ENCODE measurements around the gene FRMD4A. TPM values are rescaled to one million over a fixed set of nuclear protein-coding genes. Genes with fewer than 3 reads are reported as not detected.

The FRMD4A gene
- total RNA-seq, 1 donor from 2014 or later = 20.2 TPM

DNA sequence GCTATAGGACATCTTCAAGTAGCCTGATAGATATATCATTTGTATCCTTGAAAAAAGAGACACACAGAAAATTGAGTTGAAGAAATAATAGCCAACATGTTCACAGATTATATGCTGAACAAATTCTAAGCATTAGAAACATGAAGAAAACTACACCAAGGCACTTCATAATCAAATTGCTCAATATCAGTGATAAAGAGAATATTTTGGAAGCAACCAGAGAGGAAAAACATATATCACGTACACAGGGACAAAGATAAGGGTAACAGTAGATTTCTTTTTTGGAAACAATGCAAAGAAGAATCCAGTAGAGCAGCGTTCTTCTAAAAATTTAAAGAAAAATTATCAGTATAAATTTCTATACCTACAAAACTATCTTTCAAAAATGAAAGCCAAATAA lies 6.0 kb upstream of the FRMD4A start:
- no peaks in the 10 kb centered on the region for H3K36me3 ChIP-seq
- H4K20me1 ChIP-seq (ENCODE audit: low read depth) = no peaks in the 10 kb centered on the region
- no peak overlapping the region for H3K27ac Mint-ChIP-seq
- H3K4me1 Mint-ChIP-seq = peaks cover 4% of the 10 kb centered on the region
- H3K9ac ChIP-seq = no peak overlapping the region
- H3K4me3 Mint-ChIP-seq = no peak overlapping the region
- no peaks in the 10 kb centered on the region for H3F3A ChIP-seq (ENCODE audit: low read depth)
- H3K4me2 ChIP-seq = no peak overlapping the region
- H3K27me3 Mint-ChIP-seq (ENCODE audit: insufficient read depth, low read depth) = peaks cover 2% of the 10 kb centered on the region
- no peaks in the 10 kb centered on the region for H3K79me2 ChIP-seq (ENCODE audit: low read depth)
- H3K4me3 ChIP-seq = no peak overlapping the region
- H3K4me1 ChIP-seq = no peaks in the 10 kb centered on the region
- H2AFZ ChIP-seq (replicated peaks) = no peak overlapping the region
- no peak for DNase-seq (ENCODE audit: low spot score)
- H3K27ac ChIP-seq = no peak overlapping the region
- H3K9me3 ChIP-seq (ENCODE audit: low read depth) = no peaks in the 10 kb centered on the region
- no peaks in the 10 kb centered on the region for H3K27me3 ChIP-seq
- no peaks in the 10 kb centered on the region for H3K9me3 Mint-ChIP-seq
- H3K36me3 Mint-ChIP-seq = no peaks in the 10 kb centered on the region
- TF ChIP-seq EZH2phosphoT487 (IDR thresholded peaks at IDR 0.05) (no peak), EZH2 (IDR thresholded peaks at IDR 0.05) (no peak)
- TF ChIP-seq, protein P1, sequence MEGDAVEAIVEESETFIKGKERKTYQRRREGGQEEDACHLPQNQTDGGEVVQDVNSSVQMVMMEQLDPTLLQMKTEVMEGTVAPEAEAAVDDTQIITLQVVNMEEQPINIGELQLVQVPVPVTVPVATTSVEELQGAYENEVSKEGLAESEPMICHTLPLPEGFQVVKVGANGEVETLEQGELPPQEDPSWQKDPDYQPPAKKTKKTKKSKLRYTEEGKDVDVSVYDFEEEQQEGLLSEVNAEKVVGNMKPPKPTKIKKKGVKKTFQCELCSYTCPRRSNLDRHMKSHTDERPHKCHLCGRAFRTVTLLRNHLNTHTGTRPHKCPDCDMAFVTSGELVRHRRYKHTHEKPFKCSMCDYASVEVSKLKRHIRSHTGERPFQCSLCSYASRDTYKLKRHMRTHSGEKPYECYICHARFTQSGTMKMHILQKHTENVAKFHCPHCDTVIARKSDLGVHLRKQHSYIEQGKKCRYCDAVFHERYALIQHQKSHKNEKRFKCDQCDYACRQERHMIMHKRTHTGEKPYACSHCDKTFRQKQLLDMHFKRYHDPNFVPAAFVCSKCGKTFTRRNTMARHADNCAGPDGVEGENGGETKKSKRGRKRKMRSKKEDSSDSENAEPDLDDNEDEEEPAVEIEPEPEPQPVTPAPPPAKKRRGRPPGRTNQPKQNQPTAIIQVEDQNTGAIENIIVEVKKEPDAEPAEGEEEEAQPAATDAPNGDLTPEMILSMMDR (IDR thresholded peaks at IDR 0.05) = no peak

DNA sequence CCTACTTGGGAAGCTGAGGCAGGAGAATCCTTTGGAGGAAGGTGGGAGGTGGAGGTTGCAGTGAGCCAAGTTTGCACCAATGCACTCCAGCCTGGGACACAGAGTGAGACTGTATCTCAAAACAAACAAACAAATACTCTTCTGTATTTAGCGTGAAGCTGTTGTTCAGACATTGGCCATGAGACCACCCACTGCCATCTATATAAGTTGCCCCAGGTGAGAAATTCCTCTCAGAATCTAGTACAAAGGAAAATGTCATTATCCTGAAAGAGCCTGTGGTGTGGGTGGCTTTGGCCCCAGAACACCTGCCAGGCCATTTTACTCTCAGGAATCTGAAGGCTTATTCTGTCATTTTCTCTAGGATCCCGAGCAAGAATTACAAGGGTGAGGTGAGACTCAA lies 4.0 kb upstream of the FRMD4A start:
- TF ChIP-seq EZH2 (IDR thresholded peaks at IDR 0.05) (no peak), EZH2phosphoT487 (IDR thresholded peaks at IDR 0.05) (no peak)
- TF ChIP-seq, protein P1 (IDR thresholded peaks at IDR 0.05) = no peak
- Histone ChIP-seq H3K27ac (no peak overlapping the region), H3K4me1 (peaks cover 11% of the 10 kb centered on the region), H3K9me3 (ENCODE audit: low read depth) (no peaks in the 10 kb centered on the region), H4K20me1 (ENCODE audit: low read depth) (no peaks in the 10 kb centered on the region), H3K79me2 (ENCODE audit: low read depth) (no peaks in the 10 kb centered on the region), H3K36me3 (no peaks in the 10 kb centered on the region), H3K4me3 (no peak overlapping the region), H3K27me3 (no peaks in the 10 kb centered on the region), H3F3A (ENCODE audit: low read depth) (peaks cover 2% of the 10 kb centered on the region), H3K4me2 (no peak overlapping the region), H3K9ac (no peak overlapping the region), H2AFZ (replicated peaks) (no peak overlapping the region)
- H3K27me3 Mint-ChIP-seq (ENCODE audit: insufficient read depth, low read depth) = no peaks in the 10 kb centered on the region
- H3K36me3 Mint-ChIP-seq = no peaks in the 10 kb centered on the region
- no peak for DNase-seq (ENCODE audit: low spot score)
- H3K27ac Mint-ChIP-seq = no peak overlapping the region
- no peaks in the 10 kb centered on the region for H3K9me3 Mint-ChIP-seq
- H3K4me3 Mint-ChIP-seq = no peak overlapping the region
- peaks cover 19% of the 10 kb centered on the region for H3K4me1 Mint-ChIP-seq

DNA sequence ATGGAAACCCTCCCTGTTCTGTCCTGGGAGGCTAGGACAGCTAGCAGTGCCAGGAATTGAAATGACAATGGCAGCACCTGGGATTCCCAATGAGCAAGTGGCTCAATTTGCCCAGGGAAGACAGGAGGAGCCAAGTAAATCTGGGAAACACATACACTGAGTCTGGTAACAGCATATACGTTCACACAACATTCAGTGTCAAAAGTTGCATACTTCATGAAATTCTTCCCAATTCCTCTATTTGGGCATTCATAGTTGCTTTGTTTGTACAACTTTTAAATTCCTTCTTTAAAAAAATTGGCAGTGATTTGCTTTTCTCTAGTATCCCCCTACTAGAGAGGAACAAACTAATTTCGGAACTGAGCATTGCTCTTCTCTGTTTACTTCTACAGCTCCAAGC lies 2.9 kb upstream of the FRMD4A start:
- H3K9me3 Mint-ChIP-seq = no peaks in the 10 kb centered on the region
- no peaks in the 10 kb centered on the region for H3K36me3 Mint-ChIP-seq
- H3K4me1 Mint-ChIP-seq = peaks cover 27% of the 10 kb centered on the region

More for the DNA sequence above, 2.9 kb upstream of the FRMD4A start:
- peaks cover 2% of the 10 kb centered on the region for H3F3A ChIP-seq (ENCODE audit: low read depth)
- H3K9ac ChIP-seq = no peak overlapping the region
- H3K27me3 ChIP-seq = no peaks in the 10 kb centered on the region
- no peak overlapping the region for H3K27ac ChIP-seq
- no peak overlapping the region for H3K27ac Mint-ChIP-seq
- no peak for TF ChIP-seq EZH2phosphoT487 (IDR thresholded peaks at IDR 0.05)
- TF ChIP-seq, protein P1 (IDR thresholded peaks at IDR 0.05) = no peak
- no peak for TF ChIP-seq EZH2 (IDR thresholded peaks at IDR 0.05)
- no peak overlapping the region for H3K4me3 Mint-ChIP-seq
- H3K9me3 ChIP-seq (ENCODE audit: low read depth) = no peaks in the 10 kb centered on the region
- H3K4me1 ChIP-seq = peaks cover 14% of the 10 kb centered on the region
- no peak for DNase-seq (ENCODE audit: low spot score)
- H3K4me3 ChIP-seq = no peak overlapping the region
- H2AFZ ChIP-seq (replicated peaks) = no peak overlapping the region
- H3K27me3 Mint-ChIP-seq (ENCODE audit: insufficient read depth, low read depth) = no peaks in the 10 kb centered on the region
- H3K79me2 ChIP-seq (ENCODE audit: low read depth) = no peaks in the 10 kb centered on the region
- no peaks in the 10 kb centered on the region for H3K36me3 ChIP-seq
- no peak overlapping the region for H3K4me2 ChIP-seq
- H4K20me1 ChIP-seq (ENCODE audit: low read depth) = no peaks in the 10 kb centered on the region

All from neural progenitor cell (in vitro differentiated cells).